Measurements from ENCODE around the gene NKTR. TPM values are rescaled to one million over a fixed set of nuclear protein-coding genes. Genes with fewer than 3 reads are reported as not detected.

Gene NKTR
- polyA plus RNA-seq, 1 of the 3 experiments (the other 2 are of a cell fraction) = 19.2 TPM

- Histone ChIP-seq H2AFZ (ENCODE audit: low read depth) (no peak overlapping the region), H3K36me3 (replicated peaks in 1 of 2; ENCODE audit: control insufficient read depth in 1 of 2, insufficient read depth in 2 of 2, low read length in 1 of 2) (peaks cover 20 to 46% of the 10 kb centered on the region in 2 experiments), H3K4me1 (ENCODE audit: control insufficient read depth in 1 of 2, insufficient read depth in 2 of 2, low read depth in 1 of 2, low read length in 1 of 2) (peaks cover 0 to 7% of the 10 kb centered on the region in 2 experiments; a peak in 3 of 4 replicates), H3K4me2 (no peak overlapping the region), H3K79me2 (ENCODE audit: insufficient read depth) (peaks cover 100% of the 10 kb centered on the region), H3F3A (replicated peaks; ENCODE audit: insufficient read depth) (peaks cover 20% of the 10 kb centered on the region), H3K27ac (ENCODE audit: low read depth in 2 of 2, low read length in 1 of 2) (peak overlapping the region in 1 of 2 experiments; percentile 9; a peak in 1 of 4 replicates), H3K27me3 (ENCODE audit: insufficient read depth) (no peaks in the 10 kb centered on the region), H3K4me3 (ENCODE audit: low read depth in 2 of 2, low read length in 1 of 2) (no peak overlapping the region), H4K20me1 (ENCODE audit: insufficient read depth) (peaks cover 89% of the 10 kb centered on the region), H3K9ac (peak overlapping the region; percentile 9; the same call in 1 of the 2 replicates), H3K9me3 (no peaks in the 10 kb centered on the region), H3K9me2 (no peaks in the 10 kb centered on the region)
- no peak for TF ChIP-seq NRF1 (IDR thresholded peaks at IDR 0.05; ENCODE audit: low read depth, low read length)
- TF ChIP-seq TCF12 (IDR thresholded peaks at IDR 0.05) = no peak
- TF ChIP-seq EZH2phosphoT487 (IDR thresholded peaks at IDR 0.05; ENCODE audit: borderline replicate concordance, low read depth) = no peak
- DNase-seq = no peak
- POLR2A ChIA-PET = no interaction called here
- WGBS (ENCODE audit: low lambda C conversion rate) = 95% methylated on average over 1 of the region's 1 CpG
- CTCF ChIA-PET = interaction anchor here (0.7 to 1.8 kb wide), 3 partner anchors 10 to 41 kb away, joined by 3 to 4 read pairs (median 3); partner anchors contain the start of gene NKTR
Observed at GRCh38 chr3:42610976-42611375, 10.5 kb downstream of the NKTR start.

DNA sequence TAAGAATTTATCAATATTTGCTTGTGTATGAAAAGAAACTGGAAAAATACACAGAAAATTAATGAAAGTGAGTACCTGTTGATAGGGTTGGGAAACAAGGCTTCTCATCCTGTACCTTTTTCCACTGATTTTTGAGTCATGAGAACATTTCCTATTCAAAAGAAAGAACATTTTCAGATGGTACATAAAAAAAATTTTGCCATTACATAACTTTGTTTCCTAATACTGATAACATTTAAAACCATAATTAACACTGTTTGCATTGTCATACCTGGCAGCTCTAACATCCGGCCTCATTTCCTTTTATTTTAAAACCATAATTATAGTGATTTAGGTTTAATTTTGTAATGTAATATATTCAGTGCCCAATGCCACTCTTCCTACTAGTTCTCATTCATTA is 11.7 kb downstream of the NKTR start:
- no peak overlapping the region for H3K9ac ChIP-seq
- peaks cover 88% of the 10 kb centered on the region for H4K20me1 ChIP-seq (ENCODE audit: insufficient read depth)
- peaks cover 0 to 7% of the 10 kb centered on the region in 2 experiments; a peak in 3 of 4 replicates for H3K4me1 ChIP-seq (ENCODE audit: control insufficient read depth in 1 of 2, insufficient read depth in 2 of 2, low read depth in 1 of 2, low read length in 1 of 2)
- H3F3A ChIP-seq (replicated peaks; ENCODE audit: insufficient read depth) = peaks cover 20% of the 10 kb centered on the region
- H3K27me3 ChIP-seq (ENCODE audit: insufficient read depth) = no peaks in the 10 kb centered on the region
- H3K9me3 ChIP-seq = no peaks in the 10 kb centered on the region
- peaks cover 18 to 52% of the 10 kb centered on the region in 2 experiments for H3K36me3 ChIP-seq (replicated peaks in 1 of 2; ENCODE audit: control insufficient read depth in 1 of 2, insufficient read depth in 2 of 2, low read length in 1 of 2)
- 94% methylated on average over 1 of the region's 1 CpG for WGBS (ENCODE audit: low lambda C conversion rate)
- TF ChIP-seq EZH2phosphoT487 (IDR thresholded peaks at IDR 0.05; ENCODE audit: borderline replicate concordance, low read depth) = no peak
- TF ChIP-seq RAD21 (IDR thresholded peaks at IDR 0.05; ENCODE audit: low read length) = no peak
- TF ChIP-seq FOXM1 (IDR thresholded peaks at IDR 0.05; ENCODE audit: low read depth) = no peak
- ChIA-PET CTCF (interaction anchor here (0.8 to 3.0 kb wide), 9 partner anchors 9 to 188 kb away, joined by 3 to 27 read pairs (median 7); partner anchors contain the start of gene NKTR), POLR2A (no interaction called here)
- H3K79me2 ChIP-seq (ENCODE audit: insufficient read depth) = peaks cover 100% of the 10 kb centered on the region
- no peak for DNase-seq
- H3K4me3 ChIP-seq (ENCODE audit: low read depth in 2 of 2, low read length in 1 of 2) = no peak overlapping the region
- H2AFZ ChIP-seq (ENCODE audit: low read depth) = no peak overlapping the region
- H3K27ac ChIP-seq (ENCODE audit: low read depth in 2 of 2, low read length in 1 of 2) = no peak overlapping the region
- H3K4me2 ChIP-seq = no peak overlapping the region
- no peaks in the 10 kb centered on the region for H3K9me2 ChIP-seq

DNA sequence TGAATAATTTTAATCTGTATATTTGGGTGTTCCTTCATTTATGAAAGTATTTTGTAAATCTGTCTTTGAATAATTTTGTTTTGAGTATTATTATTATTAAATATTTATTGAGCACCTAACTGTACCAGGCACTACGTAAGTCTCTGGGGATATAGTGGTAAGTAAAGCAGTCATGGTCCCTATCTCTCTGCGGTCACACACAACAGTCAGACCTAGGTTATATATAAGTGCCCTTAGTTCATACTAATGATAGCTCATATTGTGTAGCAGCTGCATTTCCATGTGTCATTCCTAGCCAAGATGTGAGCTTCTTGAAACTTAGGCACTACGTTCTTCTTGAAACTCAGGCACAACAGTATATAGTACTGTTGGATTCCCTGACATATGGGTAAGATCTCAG is 12.4 kb downstream of the NKTR start:
- H3F3A ChIP-seq (replicated peaks; ENCODE audit: insufficient read depth) = peaks cover 20% of the 10 kb centered on the region
- no peaks in the 10 kb centered on the region for H3K27me3 ChIP-seq (ENCODE audit: insufficient read depth)
- TF ChIP-seq JUND (IDR thresholded peaks at IDR 0.05) = no peak
- H3K4me1 ChIP-seq (ENCODE audit: control insufficient read depth in 1 of 2, insufficient read depth in 2 of 2, low read depth in 1 of 2, low read length in 1 of 2) = peaks cover 0 to 7% of the 10 kb centered on the region in 2 experiments; a peak in 3 of 4 replicates
- POLR2A ChIA-PET = no interaction called here
- no peak overlapping the region for H2AFZ ChIP-seq (ENCODE audit: low read depth)
- CTCF ChIA-PET = interaction anchor here (0.7 to 3.0 kb wide), 17 partner anchors 8 to 207 kb away, joined by 3 to 27 read pairs (median 4); partner anchors contain the start of gene NKTR
- H3K27ac ChIP-seq (ENCODE audit: low read depth in 2 of 2, low read length in 1 of 2) = no peak overlapping the region; a peak in 1 of 4 replicates
- H3K36me3 ChIP-seq (replicated peaks in 1 of 2; ENCODE audit: control insufficient read depth in 1 of 2, insufficient read depth in 2 of 2, low read length in 1 of 2) = peaks cover 21 to 56% of the 10 kb centered on the region in 2 experiments
- H3K79me2 ChIP-seq (ENCODE audit: insufficient read depth) = peaks cover 100% of the 10 kb centered on the region
- H3K9ac ChIP-seq = no peak overlapping the region
- H3K9me2 ChIP-seq = no peaks in the 10 kb centered on the region
- H3K4me3 ChIP-seq (ENCODE audit: low read depth in 2 of 2, low read length in 1 of 2) = no peak overlapping the region
- WGBS (ENCODE audit: low lambda C conversion rate) = 98% methylated on average over 3 of the region's 3 CpGs
- DNase-seq = no peak
- H3K9me3 ChIP-seq = no peaks in the 10 kb centered on the region
- H3K4me2 ChIP-seq = no peak overlapping the region
- H4K20me1 ChIP-seq (ENCODE audit: insufficient read depth) = peaks cover 87% of the 10 kb centered on the region
